GM23248 (cell line): Measurements from ENCODE around the gene ESYT2.

ENCODE experiments used
- EZH2 ChIP-seq: fragments of 200-600 bp; sonication (generic); IDR thresholded peaks from 2 replicates; pipeline ENCODE4 v1.6.1; 2018; ENCODE audit warnings: antibody characterized with exemption, mild to moderate bottlenecking; ENCODE audit not compliant: insufficient read depth, poor library complexity, severe bottlenecking
- EZH2phosphoT487 ChIP-seq: fragments of 200-600 bp; sonication (generic); IDR thresholded peaks from 2 replicates; pipeline ENCODE4 v1.6.1; 2018; ENCODE audit warnings: antibody characterized with exemption, moderate library complexity, mild to moderate bottlenecking, low read depth; ENCODE audit not compliant: insufficient read depth

GRCh38 chr7:158831738-158832091 is 2.4 kb upstream of the ESYT2 start:
- TF ChIP-seq EZH2 (no peak), EZH2phosphoT487 (no peak)
